Keratinocyte (primary cell): ENCODE data around the gene TMEM131.

Experiments used
- EZH2 ChIP-seq: IDR thresholded peaks from one replicate; pipeline ENCODE4 v1.6.1; 2012; ENCODE audit warnings: inconsistent platforms, mild to moderate bottlenecking, low read length, moderate library complexity
- TF ChIP-seq, protein P1 (sequence below), 3 experiments: IDR thresholded peaks in 1 of 3; conservative IDR thresholded peaks in 1 of 3; optimal IDR thresholded peaks in 1 of 3; 2 replicates in 2 of 3; 3 replicates in 1 of 3; pipeline versions ENCODE3 to v1.5.1; 2011; ENCODE audit warnings: low read length in 3 of 3, mild to moderate bottlenecking in 3 of 3, moderate library complexity in 2 of 3, control low read depth in 1 of 3, inconsistent platforms in 1 of 3; ENCODE audit not compliant: insufficient read depth in 2 of 3; ENCODE audit errors: extremely low read depth in 1 of 3

GRCh38 chr2:98039085-98039756 lies 43.5 kb upstream of the TMEM131 start:
- TF ChIP-seq, protein P1, sequence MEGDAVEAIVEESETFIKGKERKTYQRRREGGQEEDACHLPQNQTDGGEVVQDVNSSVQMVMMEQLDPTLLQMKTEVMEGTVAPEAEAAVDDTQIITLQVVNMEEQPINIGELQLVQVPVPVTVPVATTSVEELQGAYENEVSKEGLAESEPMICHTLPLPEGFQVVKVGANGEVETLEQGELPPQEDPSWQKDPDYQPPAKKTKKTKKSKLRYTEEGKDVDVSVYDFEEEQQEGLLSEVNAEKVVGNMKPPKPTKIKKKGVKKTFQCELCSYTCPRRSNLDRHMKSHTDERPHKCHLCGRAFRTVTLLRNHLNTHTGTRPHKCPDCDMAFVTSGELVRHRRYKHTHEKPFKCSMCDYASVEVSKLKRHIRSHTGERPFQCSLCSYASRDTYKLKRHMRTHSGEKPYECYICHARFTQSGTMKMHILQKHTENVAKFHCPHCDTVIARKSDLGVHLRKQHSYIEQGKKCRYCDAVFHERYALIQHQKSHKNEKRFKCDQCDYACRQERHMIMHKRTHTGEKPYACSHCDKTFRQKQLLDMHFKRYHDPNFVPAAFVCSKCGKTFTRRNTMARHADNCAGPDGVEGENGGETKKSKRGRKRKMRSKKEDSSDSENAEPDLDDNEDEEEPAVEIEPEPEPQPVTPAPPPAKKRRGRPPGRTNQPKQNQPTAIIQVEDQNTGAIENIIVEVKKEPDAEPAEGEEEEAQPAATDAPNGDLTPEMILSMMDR (optimal IDR thresholded peaks at IDR 0.05 in 1 of 3, IDR thresholded peaks at IDR 0.05 in 1 of 3, conservative IDR thresholded peaks at IDR 0.05 in 1 of 3; ENCODE audit: extremely low read depth in 1 of 3, insufficient read depth in 2 of 3, low read length in 3 of 3) = no peak
- no peak for TF ChIP-seq EZH2
